Bronchial epithelial cell (primary cell): ENCODE measurements around the gene L3MBTL3. TPM values are rescaled to one million over a fixed set of nuclear protein-coding genes. Genes with fewer than 3 reads are reported as not detected.
"Not testable (repeated sequence)": the region's sequence is repeated elsewhere in the genome, so short reads cannot be mapped to it uniquely, and the experiment has no call there.

ENCODE experiments used
- DNase-seq: peaks from one replicate; pipeline ENCODE4 v3.0.0-alpha.2; 2010; ENCODE audit warnings: low read depth
- FAIRE-seq: peaks from 2 replicates; lab custom pipeline; 2011; peaks lifted over from hg19 to GRCh38; lab: Jason Lieb, UNC
- H3K27me3 ChIP-seq: 2 replicates; pipeline ENCODE4 v1.5.1; 2011; ENCODE audit warnings: low read length; ENCODE audit not compliant: control insufficient read depth, insufficient read depth
- H3K36me3 ChIP-seq: 2 replicates; pipeline ENCODE4 v1.5.1; 2011; ENCODE audit warnings: low read length; ENCODE audit not compliant: control insufficient read depth, insufficient read depth
- H3K4me3 ChIP-seq: 2 replicates; pipeline ENCODE4 v1.5.1; 2011; ENCODE audit warnings: mild to moderate bottlenecking, low read depth, low read length, control low read depth
- total RNA-seq: library from RNA; depleted of rRNA; stranded (reverse); fragments of >200 nt; gene quantifications from 2 replicates; pipeline ENCODE4 v1.2.1, GENCODE V29; 2014
- TF ChIP-seq, protein P1 (sequence below): IDR thresholded peaks from 2 replicates; pipeline ENCODE4 v1.5.1; 2011; ENCODE audit warnings: mild to moderate bottlenecking, moderate library complexity, low read length, control low read depth, inconsistent platforms; ENCODE audit not compliant: insufficient read depth, severe bottlenecking

L3MBTL3 gene
- total RNA-seq, 1 donor from 2014 or later = 12.1 TPM

DNA sequence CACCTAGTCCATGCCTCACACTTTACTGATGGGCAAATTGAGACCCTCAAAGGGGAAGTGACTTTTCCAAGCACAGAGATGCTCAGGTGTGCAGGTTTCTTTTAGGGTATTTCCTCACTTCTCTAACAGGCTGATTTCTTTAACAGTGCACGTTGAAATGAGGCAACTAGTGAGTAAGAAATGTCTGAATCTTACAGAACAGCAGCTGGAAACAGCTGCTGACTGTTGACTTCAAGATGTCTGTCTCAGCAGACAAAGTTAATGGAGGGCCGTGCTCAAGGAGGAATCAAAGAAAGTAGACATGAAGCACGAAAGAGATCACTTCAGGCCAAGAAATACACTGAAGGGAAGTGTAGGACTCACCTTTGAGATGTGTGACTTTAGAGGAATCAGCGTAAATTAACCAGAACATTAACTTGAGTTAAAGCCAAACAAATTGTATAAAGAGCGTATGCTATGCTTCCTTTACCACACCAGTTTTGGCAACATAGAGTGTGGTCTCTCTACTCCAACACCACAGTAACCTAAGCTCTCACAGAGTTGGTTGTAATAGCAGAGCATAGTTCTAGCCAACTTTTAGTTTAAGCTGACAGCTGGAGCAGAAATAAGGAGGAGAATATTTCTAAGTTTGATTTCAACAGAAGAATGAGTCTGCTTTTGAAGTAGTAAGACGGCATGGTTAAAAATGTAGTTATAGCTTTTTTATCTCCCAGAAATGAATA is 143.5 kb downstream of the L3MBTL3 start:
- no peaks in the 10 kb centered on the region for H3K36me3 ChIP-seq
- DNase-seq (no peak), FAIRE-seq (no peak)
- no peaks in the 10 kb centered on the region for H3K27me3 ChIP-seq
- no peak overlapping the region for H3K4me3 ChIP-seq
- TF ChIP-seq, protein P1, sequence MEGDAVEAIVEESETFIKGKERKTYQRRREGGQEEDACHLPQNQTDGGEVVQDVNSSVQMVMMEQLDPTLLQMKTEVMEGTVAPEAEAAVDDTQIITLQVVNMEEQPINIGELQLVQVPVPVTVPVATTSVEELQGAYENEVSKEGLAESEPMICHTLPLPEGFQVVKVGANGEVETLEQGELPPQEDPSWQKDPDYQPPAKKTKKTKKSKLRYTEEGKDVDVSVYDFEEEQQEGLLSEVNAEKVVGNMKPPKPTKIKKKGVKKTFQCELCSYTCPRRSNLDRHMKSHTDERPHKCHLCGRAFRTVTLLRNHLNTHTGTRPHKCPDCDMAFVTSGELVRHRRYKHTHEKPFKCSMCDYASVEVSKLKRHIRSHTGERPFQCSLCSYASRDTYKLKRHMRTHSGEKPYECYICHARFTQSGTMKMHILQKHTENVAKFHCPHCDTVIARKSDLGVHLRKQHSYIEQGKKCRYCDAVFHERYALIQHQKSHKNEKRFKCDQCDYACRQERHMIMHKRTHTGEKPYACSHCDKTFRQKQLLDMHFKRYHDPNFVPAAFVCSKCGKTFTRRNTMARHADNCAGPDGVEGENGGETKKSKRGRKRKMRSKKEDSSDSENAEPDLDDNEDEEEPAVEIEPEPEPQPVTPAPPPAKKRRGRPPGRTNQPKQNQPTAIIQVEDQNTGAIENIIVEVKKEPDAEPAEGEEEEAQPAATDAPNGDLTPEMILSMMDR = no peak

DNA sequence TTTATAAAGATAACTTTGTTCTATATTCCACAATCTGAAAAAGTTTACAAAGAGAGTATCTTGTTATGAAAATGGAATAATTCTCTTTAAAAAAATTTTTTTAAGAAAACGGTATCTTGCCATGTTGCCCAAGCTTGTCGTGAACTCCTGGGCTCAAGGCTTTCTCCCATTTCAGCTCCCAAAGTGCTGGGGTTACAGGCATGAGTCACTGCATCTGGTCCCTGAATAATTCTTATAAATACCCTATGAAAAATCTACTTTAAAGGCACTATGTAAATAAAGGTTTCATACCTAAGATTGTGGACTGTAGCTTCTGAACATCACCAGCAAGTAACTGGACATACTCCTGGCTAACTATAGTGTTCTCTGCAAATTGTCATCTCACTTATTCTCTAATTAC is 144.0 kb downstream of the L3MBTL3 start:
- FAIRE-seq (no peak), DNase-seq (no peak)
- TF ChIP-seq, protein P1 = no peak

DNA sequence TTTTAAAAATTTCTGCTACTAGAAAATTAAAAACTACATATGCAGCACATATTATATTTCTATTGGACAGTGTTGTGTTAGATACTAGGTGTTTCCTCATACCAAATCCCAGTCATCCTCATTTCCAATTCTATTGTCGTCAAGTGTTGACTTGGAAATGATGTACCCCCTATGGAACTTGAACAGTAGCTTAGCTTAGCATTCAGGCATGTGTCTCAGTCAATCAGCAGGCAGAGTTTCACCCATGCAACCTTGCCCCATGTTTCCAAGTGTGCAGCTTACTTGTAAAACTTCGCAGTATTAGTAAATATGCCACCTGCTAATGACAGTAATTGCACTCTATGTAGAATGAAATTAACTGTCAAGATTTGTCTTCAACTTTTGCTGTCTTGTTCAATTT is 144.9 kb downstream of the L3MBTL3 start:
- H3K27me3 ChIP-seq = no peaks in the 10 kb centered on the region
- no peak overlapping the region for H3K4me3 ChIP-seq
- H3K36me3 ChIP-seq = no peaks in the 10 kb centered on the region
- no peak for DNase-seq
- no peak for FAIRE-seq
- TF ChIP-seq, protein P1 = no peak

More for the DNA sequence above, 144.0 kb downstream of the L3MBTL3 start:
- no peaks in the 10 kb centered on the region for H3K36me3 ChIP-seq
- H3K27me3 ChIP-seq = no peaks in the 10 kb centered on the region
- H3K4me3 ChIP-seq = no peak overlapping the region

DNA sequence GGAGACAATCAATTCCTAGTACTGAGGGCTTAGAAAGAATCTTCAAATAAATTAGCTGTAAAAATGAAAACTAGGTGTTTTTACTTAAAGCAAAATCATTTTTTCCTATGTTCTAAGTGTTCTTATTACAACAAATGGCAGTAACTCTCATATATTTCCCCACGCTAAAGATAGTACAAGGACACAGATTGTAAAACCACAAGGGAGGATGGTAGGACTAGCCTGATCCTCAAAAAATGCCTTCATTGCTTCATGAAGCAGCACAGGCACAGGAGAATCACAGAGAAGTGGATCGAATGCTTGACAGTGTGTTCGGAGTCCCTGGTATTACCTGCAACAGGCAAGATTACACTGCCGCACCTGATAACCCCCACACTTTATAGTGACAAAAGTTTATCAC is 145.9 kb downstream of the L3MBTL3 start:
- Histone ChIP-seq H3K4me3 (no peak overlapping the region), H3K36me3 (no peaks in the 10 kb centered on the region), H3K27me3 (no peaks in the 10 kb centered on the region)
- DNase-seq (no peak), FAIRE-seq (no peak)
- TF ChIP-seq, protein P1 = no peak

DNA sequence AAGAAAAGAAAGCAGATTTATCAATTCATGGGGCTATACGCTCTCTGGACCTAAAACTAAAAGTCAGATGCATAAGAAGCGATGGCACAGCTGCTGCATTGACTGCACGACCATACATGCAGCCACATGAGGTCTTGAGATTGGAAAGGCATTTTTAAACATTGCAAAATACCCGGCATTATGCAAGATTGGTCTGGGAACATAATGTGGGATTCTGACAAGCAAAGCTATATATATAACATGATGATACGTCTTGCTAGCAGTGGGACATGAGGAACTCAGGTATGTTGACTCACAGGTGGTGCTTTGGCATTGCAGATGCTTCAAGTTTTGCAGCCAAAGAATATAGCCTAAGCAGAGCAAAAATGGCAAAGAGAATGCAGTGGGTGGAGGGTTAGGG is 149.3 kb downstream of the L3MBTL3 start:
- no peaks in the 10 kb centered on the region for H3K36me3 ChIP-seq
- H3K27me3 ChIP-seq = no peaks in the 10 kb centered on the region
- DNase-seq (peak; percentile 97), FAIRE-seq (no peak)
- no peak overlapping the region for H3K4me3 ChIP-seq
- TF ChIP-seq, protein P1 = no peak

DNA sequence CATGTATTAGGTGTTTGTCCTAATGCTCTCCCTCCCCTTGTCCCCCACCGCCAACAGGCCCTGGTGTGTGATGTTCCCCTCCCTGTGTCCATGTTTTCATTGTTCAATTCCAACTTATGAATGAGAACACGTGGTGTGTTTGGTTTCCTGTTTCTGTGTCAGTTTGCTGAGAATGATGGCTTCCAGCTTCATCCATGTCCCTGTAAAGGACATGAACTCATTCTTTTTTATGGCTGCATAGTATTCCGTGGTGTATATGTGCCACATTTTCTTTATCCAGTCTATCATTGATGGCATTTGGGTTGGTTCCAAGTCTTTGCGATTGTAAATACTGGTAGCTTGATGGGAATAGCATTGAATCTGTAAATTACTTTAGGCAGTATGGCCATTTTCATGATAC is 151.8 kb downstream of the L3MBTL3 start:
- FAIRE-seq, H3K27me3 ChIP-seq, DNase-seq, H3K4me3 ChIP-seq, H3K36me3 ChIP-seq: not testable (repeated sequence)

DNA sequence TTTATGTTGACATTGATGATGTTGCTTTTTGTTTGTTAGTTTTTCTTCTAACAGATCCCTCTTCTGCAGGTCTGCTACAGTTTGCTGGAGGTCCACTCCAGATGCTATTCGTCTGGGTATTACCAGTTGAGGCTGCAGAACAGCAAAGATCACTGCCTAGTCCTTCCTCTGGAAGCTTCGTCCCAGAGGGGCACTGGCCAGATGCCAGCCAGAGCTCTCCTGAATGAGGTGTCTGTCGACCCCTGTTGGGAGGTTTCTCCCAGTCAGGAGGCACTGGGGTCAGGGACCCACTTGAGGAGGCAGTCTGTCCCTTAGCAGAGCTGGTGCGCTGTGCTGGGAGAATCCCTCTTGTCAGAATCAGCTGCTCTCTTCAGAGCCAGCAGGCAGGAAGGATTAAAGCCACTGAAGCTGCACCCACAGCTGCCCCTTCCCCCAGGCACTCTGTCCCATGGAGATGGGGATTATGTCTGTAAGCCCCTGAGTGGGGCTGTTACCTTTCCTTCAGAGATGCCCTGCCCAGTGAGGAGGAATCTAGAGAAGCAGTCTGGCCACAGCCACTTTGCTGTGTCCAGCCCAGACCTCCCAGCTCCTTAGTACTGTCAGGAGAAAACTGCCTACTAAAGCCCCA is 155.1 kb downstream of the L3MBTL3 start:
- not testable (repeated sequence) for FAIRE-seq, H3K36me3 ChIP-seq, H3K27me3 ChIP-seq, DNase-seq, H3K4me3 ChIP-seq
